Embryonic facial prominence (tissue), 1 donor: ENCODE measurements around the gene ZNF521.
"Not testable (repeated sequence)": the region's sequence is repeated elsewhere in the genome, so short reads cannot be mapped to it uniquely, and the experiment has no call there.

Experiments
- DNase-seq: peaks from one replicate; pipeline ENCODE4 v3.0.0-alpha.2; 2016; ENCODE audit errors: extremely low spot score

ZNF521 gene

GRCh38 chr18:25033175-25033574 lies 318.8 kb downstream of the ZNF521 start:
- not testable (repeated sequence) for DNase-seq

- DNase-seq = no peak
Measured at GRCh38 chr18:25029802-25030201, 322.2 kb downstream of the ZNF521 start.

DNA sequence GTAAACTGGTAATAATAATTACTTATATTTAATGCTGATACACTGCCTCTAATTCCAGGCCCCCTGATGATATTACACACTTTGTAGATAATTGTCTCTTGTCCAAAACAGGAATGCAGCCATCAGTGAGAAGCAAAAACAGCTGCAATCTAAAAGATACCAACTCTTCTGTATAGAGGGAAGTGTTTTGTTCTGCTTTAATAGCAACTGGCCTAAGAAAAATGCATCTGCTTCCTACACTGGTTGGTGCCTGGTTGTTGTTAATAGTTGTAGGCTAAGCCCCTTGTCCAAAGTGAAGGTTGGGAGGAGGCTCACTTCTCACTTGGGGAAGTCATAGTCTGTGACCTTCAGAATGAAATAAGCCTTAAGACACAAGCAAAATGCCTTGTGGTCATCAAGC lies 332.0 kb downstream of the ZNF521 start:
- no peak for DNase-seq

GRCh38 chr18:25019086-25019860 lies 332.7 kb downstream of the ZNF521 start:
- DNase-seq = no peak

DNA sequence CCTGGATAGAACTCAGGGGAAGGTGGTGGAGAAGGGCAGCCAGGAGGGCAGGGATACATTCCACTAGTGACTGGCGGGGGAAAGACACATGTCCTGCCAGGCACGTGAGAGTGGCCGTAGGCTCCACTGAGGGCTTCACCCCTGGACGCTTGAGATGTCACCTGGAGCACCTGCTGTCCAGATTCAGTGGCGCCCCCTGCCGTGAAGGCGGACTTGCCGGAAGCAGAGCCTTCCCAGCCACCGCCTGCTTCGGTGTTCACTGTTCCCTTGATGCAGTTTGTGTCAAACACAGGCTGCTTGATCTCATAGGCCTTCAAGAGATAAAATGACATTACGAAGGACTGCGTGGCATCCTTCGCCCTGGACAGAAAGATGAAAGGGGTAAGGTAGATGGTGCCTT lies 335.3 kb downstream of the ZNF521 start:
- DNase-seq = no peak

DNA sequence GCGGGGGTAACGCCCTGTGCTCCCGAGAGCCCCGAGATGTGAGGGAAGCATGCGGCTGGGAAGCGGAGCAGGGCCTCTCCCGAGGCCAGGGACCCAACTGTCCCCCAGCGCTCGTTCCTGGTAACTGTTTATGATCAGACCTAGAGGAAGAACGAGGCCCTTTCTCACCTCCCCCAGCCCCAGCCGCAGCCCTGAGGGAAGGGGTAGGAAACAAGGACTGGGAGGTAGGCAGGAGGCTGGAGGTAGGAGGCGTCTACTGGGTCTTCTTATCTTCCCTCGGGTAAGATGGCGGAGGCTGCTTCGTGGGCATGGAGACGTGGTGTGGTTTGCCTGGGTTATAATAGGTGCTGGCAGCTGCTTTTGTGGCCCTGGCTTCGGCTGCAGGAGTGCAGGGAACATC lies 335.8 kb downstream of the ZNF521 start:
- no peak for DNase-seq
